Right cardiac atrium (tissue), 5 donors: ENCODE measurements around the gene L1CAM. TPM values are rescaled to one million over a fixed set of nuclear protein-coding genes. Genes with fewer than 3 reads are reported as not detected.

Experiments
- ATAC-seq, 2 donors: fragments of 200-7000 bp; cut with Tn5 transposase; one replicate each; pipeline versions ENCODE4 v1.8.0 to v1.9.1; 2020; ENCODE audit warnings: moderate library complexity in 2 of 2, mild to moderate bottlenecking in 1 of 2
- DNase-seq, 3 donors: peaks; one replicate each; pipeline ENCODE4 v3.0.0-alpha.2; 2020
- H3K27ac ChIP-seq: one replicate; pipeline ENCODE4 v1.5.1; 2013; ENCODE audit warnings: mild to moderate bottlenecking, low read length, control low read depth, moderate library complexity
- H3K27me3 ChIP-seq: one replicate; pipeline ENCODE4 v1.6.1; 2013; ENCODE audit not compliant: control insufficient read depth, insufficient read depth
- H3K4me1 ChIP-seq: one replicate; pipeline ENCODE4 v1.6.1; 2013; ENCODE audit warnings: low read length; ENCODE audit not compliant: control insufficient read depth, insufficient read depth
- H3K4me3 ChIP-seq: one replicate; pipeline ENCODE4 v1.5.1; 2013; ENCODE audit warnings: low read length, control low read depth
- H3K9me3 ChIP-seq: one replicate; pipeline ENCODE4 v1.6.1; 2013; ENCODE audit warnings: low read length; ENCODE audit not compliant: control insufficient read depth
- WGBS: extraction: QIAGEN DNeasy Blood & Tissue Kit; methylation state at CpG from one replicate; pipeline ENCODE4 v1.1.7; 2013; 5-methylcytosine and 5-hydroxymethylcytosine counted together
- intact Hi-C, 4 donors: fragments of 100-400 bp; cut with DNase I; formaldehyde crosslinking; loops; one replicate each; pipeline versions ENCODE4 v1.11.0 to v1.14.0; 2022 to 2023
- polyA plus RNA-seq: library from polyadenylated mRNA; stranded (reverse); fragments of 200-250 nt; gene quantifications from one replicate; pipeline ENCODE4 v1.2.3, GENCODE V29; 2013
- total RNA-seq, 4 donors: library from RNA; stranded (reverse); fragmentation: NEBNext Ultra II Directional; extraction: Animal tissue kit (Norgen Biotek cat#: 25700); gene quantifications; one replicate each; pipeline ENCODE4 v1.2.1, GENCODE V29; 2021
- donor health status: healthy with polysubstance abuse.
- donor health status: DM: no; HTN: yes; CAD: no.
- donor health status: DM: no; HTN: no; CAD: no.
- donor health status: DM: no; HTN: yes; CAD: no; lungs with severe emphysema.
- donor health status: DM: yes; HTN: yes; CAD: no.

The L1CAM gene
- total and polyA plus RNA-seq, 5 donors: 7.3 to 14.1 (median 9.2) TPM

- WGBS: 89% methylated on average over 26 of the region's 26 CpGs
- no peak for ATAC-seq
- intact Hi-C loops: no loop called here
Measured at GRCh38 chrX:153868576-153869472, 17.1 kb downstream of the L1CAM start.

GRCh38 chrX:153867671-153868070, 18.3 kb downstream of the L1CAM start:
- DNase-seq (no peak), ATAC-seq (no peak)
- H3K4me1 ChIP-seq: no peaks in the 10 kb centered on the region
- no peak overlapping the region for H3K4me3 ChIP-seq
- intact Hi-C loops: no loop called here
- no peaks in the 10 kb centered on the region for H3K27me3 ChIP-seq
- 88% methylated on average over 13 of the region's 13 CpGs for WGBS
- no peak overlapping the region for H3K27ac ChIP-seq
- H3K9me3 ChIP-seq: no peaks in the 10 kb centered on the region

More at GRCh38 chrX:153868576-153869472, 17.1 kb downstream of the L1CAM start:
- Histone ChIP-seq H3K4me1 (no peaks in the 10 kb centered on the region), H3K27me3 (no peaks in the 10 kb centered on the region), H3K4me3 (no peak overlapping the region), H3K9me3 (no peaks in the 10 kb centered on the region), H3K27ac (no peak overlapping the region)
- DNase-seq: no peak

GRCh38 chrX:153867139-153867538, 18.8 kb downstream of the L1CAM start:
- no peak for DNase-seq
- H3K4me1 ChIP-seq: no peaks in the 10 kb centered on the region
- WGBS: 81% methylated on average over 9 of the region's 9 CpGs
- no peaks in the 10 kb centered on the region for H3K9me3 ChIP-seq
- no peak overlapping the region for H3K27ac ChIP-seq
- H3K4me3 ChIP-seq: no peak overlapping the region
- intact Hi-C loops: no loop called here
- ATAC-seq: no peak
- no peaks in the 10 kb centered on the region for H3K27me3 ChIP-seq

- DNase-seq: no peak
- no peaks in the 10 kb centered on the region for H3K27me3 ChIP-seq
- H3K9me3 ChIP-seq: no peaks in the 10 kb centered on the region
- no peak overlapping the region for H3K27ac ChIP-seq
- H3K4me3 ChIP-seq: no peak overlapping the region
- WGBS: 77% methylated on average over 22 of the region's 22 CpGs
- H3K4me1 ChIP-seq: no peaks in the 10 kb centered on the region
- ATAC-seq: no peak
- intact Hi-C loops: no loop called here
Measured at GRCh38 chrX:153866302-153867019, 19.5 kb downstream of the L1CAM start.

- Histone ChIP-seq H3K4me1 (no peaks in the 10 kb centered on the region), H3K9me3 (no peaks in the 10 kb centered on the region), H3K4me3 (no peak overlapping the region), H3K27ac (no peak overlapping the region), H3K27me3 (no peaks in the 10 kb centered on the region)
- ATAC-seq (no peak), DNase-seq (no peak)
- intact Hi-C loops: no loop called here
- WGBS: 93% methylated on average over 9 of the region's 9 CpGs
Measured at GRCh38 chrX:153865685-153866084, 20.3 kb downstream of the L1CAM start.

GRCh38 chrX:153865321-153865580, 20.7 kb downstream of the L1CAM start:
- DNase-seq: no peak
- no peak for ATAC-seq
- WGBS: 95% methylated on average over 11 of the region's 11 CpGs
- intact Hi-C loops: no loop called here
- H3K4me1 ChIP-seq: no peaks in the 10 kb centered on the region
- H3K4me3 ChIP-seq: no peak overlapping the region
- H3K27ac ChIP-seq: no peak overlapping the region
- H3K27me3 ChIP-seq: no peaks in the 10 kb centered on the region
- H3K9me3 ChIP-seq: no peaks in the 10 kb centered on the region

GRCh38 chrX:153864561-153865320, 21.2 kb downstream of the L1CAM start:
- ATAC-seq: no peak
- H3K27me3 ChIP-seq: no peaks in the 10 kb centered on the region
- no peaks in the 10 kb centered on the region for H3K9me3 ChIP-seq
- intact Hi-C loops: no loop called here
- 79% methylated on average over 30 of the region's 30 CpGs for WGBS
- no peak for DNase-seq
- no peak overlapping the region for H3K4me3 ChIP-seq
- no peak overlapping the region for H3K27ac ChIP-seq
- no peaks in the 10 kb centered on the region for H3K4me1 ChIP-seq

- H3K9me3 ChIP-seq: no peaks in the 10 kb centered on the region
- no peak for DNase-seq
- intact Hi-C loops: no loop called here
- no peaks in the 10 kb centered on the region for H3K4me1 ChIP-seq
- H3K4me3 ChIP-seq: no peak overlapping the region
- ATAC-seq: no peak
- H3K27me3 ChIP-seq: no peaks in the 10 kb centered on the region
- WGBS: 88% methylated on average over 10 of the region's 10 CpGs
- H3K27ac ChIP-seq: no peak overlapping the region
Measured at GRCh38 chrX:153864101-153864500, 21.9 kb downstream of the L1CAM start.

GRCh38 chrX:153863251-153863991, 22.6 kb downstream of the L1CAM start:
- intact Hi-C loops: no loop called here
- Histone ChIP-seq H3K4me1 (no peaks in the 10 kb centered on the region), H3K27me3 (no peaks in the 10 kb centered on the region), H3K9me3 (no peaks in the 10 kb centered on the region), H3K4me3 (no peak overlapping the region), H3K27ac (no peak overlapping the region)
- DNase-seq (no peak), ATAC-seq (no peak)
- WGBS: 79% methylated on average over 28 of the region's 28 CpGs

GRCh38 chrX:153862369-153863250, 23.4 kb downstream of the L1CAM start:
- intact Hi-C loops: no loop called here
- Histone ChIP-seq H3K4me3 (no peak overlapping the region), H3K4me1 (no peaks in the 10 kb centered on the region), H3K9me3 (no peaks in the 10 kb centered on the region), H3K27ac (no peak overlapping the region), H3K27me3 (no peaks in the 10 kb centered on the region)
- no peak for ATAC-seq
- 57% methylated on average over 22 of the region's 22 CpGs for WGBS
- no peak for DNase-seq
